GM13977 (cell line): ENCODE measurements around the gene ATP5F1D.

Source experiments
- DNase-seq: peaks from one replicate; pipeline ENCODE4 v3.0.0; 2012; ENCODE audit warnings: low spot score
- CTCF ChIP-seq: IDR thresholded peaks from 2 replicates; pipeline ENCODE4 v1.5.1; 2012; ENCODE audit warnings: mild to moderate bottlenecking, control low read depth; ENCODE audit not compliant: insufficient read depth; ENCODE audit errors: extremely low read depth, missing control alignments
- in situ Hi-C: fragments of 300-500 bp; cut with MboI; formaldehyde crosslinking; loops from one replicate; pipeline ENCODE4 v1.12.0; 2022; ENCODE audit warnings: low sequenced_read_pairs, low pct_unique_long_range_greater_than_20kb, mixed read lengths, inconsistent platforms; ENCODE audit not compliant: unreplicated experiment

The ATP5F1D gene

GRCh38 chr19:1249990-1250436 lies 8.5 kb downstream of the ATP5F1D start:
- no peak for TF ChIP-seq CTCF
- in situ Hi-C loops: no loop called here
- DNase-seq: no peak

DNA sequence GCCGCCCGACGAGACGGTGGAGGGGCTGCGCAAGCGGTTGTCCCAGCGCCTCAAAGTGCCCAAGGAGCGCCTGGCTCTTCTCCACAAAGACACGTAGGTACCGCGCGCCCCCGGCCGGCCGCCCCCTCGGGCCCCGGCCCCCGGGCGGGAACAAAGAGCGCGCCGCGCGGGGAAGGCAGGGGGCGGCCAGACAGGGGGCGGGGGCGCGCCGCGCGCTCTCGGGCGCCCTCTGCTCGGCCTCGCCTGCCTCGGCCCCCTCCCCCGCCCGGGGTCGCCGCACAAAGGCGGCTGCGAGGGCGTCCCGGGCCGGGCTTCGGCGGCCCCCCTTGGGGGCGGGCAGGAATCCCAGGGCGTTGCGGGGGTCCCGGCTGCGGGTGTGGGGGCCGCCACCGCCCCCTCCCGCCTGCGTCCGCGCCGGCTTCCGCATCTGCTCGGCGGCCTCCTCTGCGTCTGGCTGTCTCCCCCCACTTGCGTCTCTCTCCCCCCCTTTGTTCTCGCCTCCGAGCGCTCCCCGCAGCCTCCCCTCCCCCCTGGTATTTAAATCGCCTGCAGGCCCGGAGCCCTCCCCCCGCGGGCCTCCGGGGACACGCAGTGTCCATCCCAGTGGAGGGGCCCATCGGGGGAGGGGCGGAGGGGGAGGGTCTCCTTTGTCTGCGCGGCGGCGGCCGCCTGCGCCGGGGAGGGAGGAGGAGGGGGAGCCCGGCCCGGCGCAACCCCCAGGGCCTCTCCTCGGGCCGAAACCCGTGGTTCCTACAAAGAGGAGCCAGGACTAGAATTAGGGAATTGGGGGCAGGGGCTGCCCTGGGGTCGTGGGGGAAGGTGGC lies 9.1 kb downstream of the ATP5F1D start:
- in situ Hi-C loops: no loop called here
- DNase-seq: peak; percentile 75
- TF ChIP-seq CTCF: peak; percentile 2

DNA sequence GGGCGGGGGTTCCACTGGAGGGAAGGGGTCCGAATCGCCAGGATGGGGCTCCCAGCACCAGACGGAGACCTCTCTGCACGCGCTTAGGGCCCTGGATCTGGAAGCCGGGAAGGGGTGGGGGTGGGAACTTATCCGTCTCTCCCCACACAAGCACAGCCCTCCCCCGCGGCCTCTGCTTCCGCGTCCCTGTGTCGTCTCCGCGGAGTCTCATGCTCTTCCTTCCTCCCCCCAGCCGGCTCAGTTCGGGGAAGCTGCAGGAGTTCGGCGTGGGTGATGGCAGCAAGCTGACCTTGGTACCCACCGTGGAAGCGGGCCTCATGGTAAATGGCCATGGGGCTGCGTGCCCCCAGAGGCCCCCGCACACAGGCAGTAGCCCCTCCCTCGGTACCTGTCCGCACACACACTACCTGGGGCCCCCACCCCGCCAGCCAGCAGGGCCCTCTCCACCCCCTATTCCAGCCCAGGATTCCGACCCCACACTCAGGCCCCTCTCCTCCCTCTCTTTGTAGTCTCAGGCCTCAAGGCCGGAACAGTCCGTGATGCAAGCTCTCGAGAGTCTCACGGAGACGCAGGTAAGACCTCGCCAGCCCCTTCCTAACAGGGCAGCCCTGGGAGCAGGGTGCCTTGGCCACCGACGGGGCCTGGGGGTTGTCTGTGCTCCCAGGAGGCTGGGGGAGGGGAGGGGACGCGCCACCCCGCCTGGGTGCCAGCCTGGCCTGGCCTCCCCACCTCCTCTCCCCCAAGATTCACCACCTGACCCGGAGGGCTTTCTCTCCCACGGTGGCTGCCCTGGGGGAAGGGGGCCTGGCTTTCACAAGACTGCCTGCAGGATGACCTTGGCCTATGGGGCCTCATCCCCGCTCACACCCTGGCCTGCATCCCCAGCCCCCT lies 10.0 kb downstream of the ATP5F1D start:
- TF ChIP-seq CTCF: no peak
- DNase-seq: no peak

GRCh38 chr19:1252221-1252820 lies 10.8 kb downstream of the ATP5F1D start:
- DNase-seq: peak; percentile 70
- TF ChIP-seq CTCF: no peak
- in situ Hi-C loops: no loop called here

More for the DNA sequence above, 10.0 kb downstream of the ATP5F1D start:
- in situ Hi-C loops: no loop called here

GRCh38 chr19:1252821-1253513 lies 11.4 kb downstream of the ATP5F1D start:
- no peak for TF ChIP-seq CTCF
- DNase-seq: peak; percentile 75
- in situ Hi-C loops: no loop called here
